IPS-18a (cell line): ENCODE data around the gene ASTN2.

Experiments used
- H3K27ac ChIP-seq: one replicate; pipeline ENCODE4 v1.5.1; 2013; ENCODE audit warnings: low read length
- H3K27me3 ChIP-seq: one replicate; pipeline ENCODE4 v1.6.1; 2013; ENCODE audit warnings: mild to moderate bottlenecking, low read length; ENCODE audit not compliant: control insufficient read depth, insufficient read depth
- H3K36me3 ChIP-seq: one replicate; pipeline ENCODE4 v1.6.1; 2013; ENCODE audit warnings: low read depth, low read length; ENCODE audit not compliant: control insufficient read depth
- H3K4me1 ChIP-seq: one replicate; pipeline ENCODE4 v1.6.1; 2013; ENCODE audit warnings: low read depth, low read length; ENCODE audit not compliant: control insufficient read depth
- H3K4me3 ChIP-seq: one replicate; pipeline ENCODE4 v1.5.1; 2013; ENCODE audit warnings: low read length
- H3K9ac ChIP-seq: one replicate; pipeline ENCODE4 v1.6.1; 2013; ENCODE audit warnings: mild to moderate bottlenecking, low read length, moderate library complexity
- H3K9me3 ChIP-seq: one replicate; pipeline ENCODE4 v1.6.1; 2013; ENCODE audit warnings: low read depth, low read length; ENCODE audit not compliant: control insufficient read depth

The ASTN2 gene

GRCh38 chr9:117098331-117098730 is 316.5 kb downstream of the ASTN2 start:
- Histone ChIP-seq H3K9me3 (no peaks in the 10 kb centered on the region), H3K36me3 (no peaks in the 10 kb centered on the region), H3K27me3 (no peaks in the 10 kb centered on the region), H3K4me3 (no peak overlapping the region), H3K4me1 (peaks cover 11% of the 10 kb centered on the region), H3K27ac (no peak overlapping the region), H3K9ac (no peak overlapping the region)

DNA sequence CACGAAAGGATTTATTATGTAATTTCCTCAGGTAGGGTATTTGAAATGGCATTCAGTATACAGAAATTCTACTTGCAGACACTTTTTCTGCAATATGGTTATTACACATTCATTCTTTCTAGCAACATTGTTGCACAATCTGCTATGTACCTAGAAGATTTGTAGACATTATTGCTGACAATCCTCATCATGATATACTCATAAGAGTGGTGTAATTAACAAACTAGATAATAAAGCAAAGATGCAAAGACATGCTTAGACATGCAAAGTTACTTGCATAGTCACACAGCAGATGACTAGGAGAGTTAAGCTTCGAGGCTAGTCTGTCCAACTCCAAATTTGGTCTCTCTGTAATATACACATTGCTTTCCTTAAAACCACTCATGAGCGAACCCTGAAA is 317.1 kb downstream of the ASTN2 start:
- Histone ChIP-seq H3K4me3 (no peak overlapping the region), H3K9ac (no peak overlapping the region), H3K4me1 (peaks cover 16% of the 10 kb centered on the region), H3K27me3 (no peaks in the 10 kb centered on the region), H3K36me3 (no peaks in the 10 kb centered on the region), H3K27ac (no peak overlapping the region), H3K9me3 (no peaks in the 10 kb centered on the region)

- no peaks in the 10 kb centered on the region for H3K27me3 ChIP-seq
- no peaks in the 10 kb centered on the region for H3K36me3 ChIP-seq
- H3K4me3 ChIP-seq: no peak overlapping the region
- H3K27ac ChIP-seq: no peak overlapping the region
- peaks cover 32% of the 10 kb centered on the region for H3K4me1 ChIP-seq
- no peak overlapping the region for H3K9ac ChIP-seq
- no peaks in the 10 kb centered on the region for H3K9me3 ChIP-seq
Observed at GRCh38 chr9:117096138-117096537, 318.7 kb downstream of the ASTN2 start.

DNA sequence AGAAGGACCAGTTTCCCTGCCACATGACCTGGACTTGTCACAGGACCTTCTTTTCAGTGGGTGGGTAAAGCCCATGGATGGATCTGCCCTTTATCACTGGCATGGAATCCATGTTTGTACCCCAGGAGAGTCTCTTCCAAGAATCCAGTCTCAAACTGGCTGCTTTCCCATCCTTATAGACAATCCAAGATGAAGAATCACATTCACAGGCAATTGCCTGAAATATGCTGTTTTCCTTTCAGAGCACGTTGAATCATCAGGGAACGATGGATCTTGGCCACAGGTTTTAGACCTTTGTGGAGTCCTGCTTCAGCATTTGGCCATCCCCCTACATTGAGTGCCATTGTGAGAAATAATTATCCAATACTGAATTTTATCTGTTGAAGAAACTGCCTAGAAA is 319.8 kb downstream of the ASTN2 start:
- Histone ChIP-seq H3K9me3 (no peaks in the 10 kb centered on the region), H3K36me3 (no peaks in the 10 kb centered on the region), H3K4me3 (no peak overlapping the region), H3K9ac (no peak overlapping the region), H3K27me3 (no peaks in the 10 kb centered on the region), H3K4me1 (peaks cover 36% of the 10 kb centered on the region), H3K27ac (no peak overlapping the region)

- no peaks in the 10 kb centered on the region for H3K27me3 ChIP-seq
- no peak overlapping the region for H3K9ac ChIP-seq
- no peak overlapping the region for H3K4me3 ChIP-seq
Observed at GRCh38 chr9:117093891-117094844, 320.7 kb downstream of the ASTN2 start.

DNA sequence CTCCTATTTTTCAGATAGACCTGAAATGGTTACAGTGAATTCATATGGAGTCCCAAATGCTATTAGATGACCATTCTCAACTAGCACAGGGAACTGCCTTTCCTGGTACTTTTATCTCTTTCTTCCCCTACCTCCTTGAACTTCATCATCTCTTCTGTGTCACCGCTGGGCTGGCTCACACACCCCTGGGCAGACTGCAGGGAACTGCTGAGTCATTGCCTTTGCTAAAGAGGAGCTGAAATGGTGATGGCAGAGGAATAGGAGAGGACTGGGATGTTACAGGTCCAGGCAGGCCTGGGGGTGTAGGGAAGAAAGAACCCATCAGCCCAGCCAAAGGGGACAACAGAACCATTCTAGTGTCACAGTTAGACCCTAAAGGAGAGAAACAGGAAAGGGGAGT is 322.3 kb downstream of the ASTN2 start:
- H3K4me1 ChIP-seq: peaks cover 36% of the 10 kb centered on the region
- no peak overlapping the region for H3K4me3 ChIP-seq
- H3K9ac ChIP-seq: no peak overlapping the region
- H3K36me3 ChIP-seq: no peaks in the 10 kb centered on the region
- no peaks in the 10 kb centered on the region for H3K27me3 ChIP-seq
- no peak overlapping the region for H3K27ac ChIP-seq
- H3K9me3 ChIP-seq: no peaks in the 10 kb centered on the region

More at GRCh38 chr9:117093891-117094844, 320.7 kb downstream of the ASTN2 start:
- Histone ChIP-seq H3K36me3 (no peaks in the 10 kb centered on the region), H3K4me1 (peaks cover 36% of the 10 kb centered on the region), H3K27ac (no peak overlapping the region), H3K9me3 (no peaks in the 10 kb centered on the region)

DNA sequence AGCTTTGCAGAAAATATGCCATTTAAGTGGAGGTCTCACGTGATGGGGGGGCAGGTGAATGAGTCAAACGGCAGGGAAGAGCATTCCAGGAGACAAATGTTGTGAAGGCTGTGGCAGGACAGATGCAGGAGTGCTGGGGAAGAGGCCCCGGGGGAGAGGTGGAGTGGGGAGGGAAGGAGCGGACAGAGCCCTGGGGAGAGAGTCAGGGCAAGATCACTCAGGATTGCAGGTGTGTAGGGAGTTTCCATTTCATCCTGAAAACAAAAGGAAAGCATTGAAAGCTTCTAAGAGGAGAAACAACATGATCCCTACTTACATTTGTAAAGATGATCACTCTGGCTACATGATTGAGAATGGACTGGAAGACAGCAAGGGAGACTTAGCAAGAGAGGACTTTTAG is 323.3 kb downstream of the ASTN2 start:
- Histone ChIP-seq H3K9me3 (no peaks in the 10 kb centered on the region), H3K9ac (no peak overlapping the region), H3K27me3 (no peaks in the 10 kb centered on the region), H3K4me3 (peak overlapping the region; percentile 10), H3K27ac (peak overlapping the region; percentile 65), H3K36me3 (no peaks in the 10 kb centered on the region), H3K4me1 (peaks cover 36% of the 10 kb centered on the region)

GRCh38 chr9:117088786-117089185 is 326.1 kb downstream of the ASTN2 start:
- H3K27me3 ChIP-seq: no peaks in the 10 kb centered on the region
- H3K9ac ChIP-seq: no peak overlapping the region
- no peaks in the 10 kb centered on the region for H3K9me3 ChIP-seq
- H3K4me3 ChIP-seq: no peak overlapping the region
- H3K4me1 ChIP-seq: peaks cover 36% of the 10 kb centered on the region
- H3K27ac ChIP-seq: no peak overlapping the region
- no peaks in the 10 kb centered on the region for H3K36me3 ChIP-seq

DNA sequence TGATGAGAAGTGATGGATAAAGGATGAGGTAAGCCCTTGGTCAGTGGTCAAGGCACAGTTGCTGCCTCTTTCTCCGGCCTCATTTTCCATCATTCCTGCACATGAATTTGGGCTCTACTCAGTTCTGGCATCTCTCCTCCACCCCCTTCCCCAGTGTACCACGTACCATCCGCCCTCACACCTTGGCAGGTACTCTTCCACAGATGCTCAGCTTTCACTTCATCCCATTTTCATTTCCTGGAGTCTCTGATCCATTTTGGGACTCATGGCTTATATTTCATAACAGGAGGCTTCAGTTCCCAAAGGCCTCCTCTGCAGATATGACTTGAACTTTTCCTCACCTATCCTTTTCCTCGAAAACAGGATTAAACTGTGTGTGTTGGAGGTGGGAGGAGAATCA is 326.7 kb downstream of the ASTN2 start:
- Histone ChIP-seq H3K9me3 (no peaks in the 10 kb centered on the region), H3K27ac (no peak overlapping the region), H3K4me1 (peaks cover 36% of the 10 kb centered on the region), H3K4me3 (no peak overlapping the region), H3K27me3 (no peaks in the 10 kb centered on the region), H3K9ac (no peak overlapping the region), H3K36me3 (no peaks in the 10 kb centered on the region)

DNA sequence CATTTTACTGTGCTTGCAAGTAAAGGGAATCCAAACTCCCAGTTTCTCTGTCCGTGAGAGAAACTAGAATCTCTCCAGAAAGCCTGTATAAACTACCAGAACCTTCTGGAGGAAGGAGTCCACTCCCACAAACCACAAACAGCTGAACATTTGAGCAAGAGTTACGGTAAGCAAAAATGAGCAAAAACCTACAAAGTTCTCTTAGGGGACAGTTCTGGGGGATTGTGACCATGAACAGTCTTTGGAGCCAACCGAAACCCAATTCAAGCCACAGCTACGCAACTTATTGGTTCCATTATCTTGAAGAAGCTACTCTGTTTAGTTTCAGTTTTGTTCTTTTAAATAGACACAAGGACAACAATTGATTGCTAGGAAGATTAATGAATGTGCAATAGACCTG is 330.6 kb downstream of the ASTN2 start:
- H3K4me3 ChIP-seq: no peak overlapping the region
- H3K27me3 ChIP-seq: no peaks in the 10 kb centered on the region
- H3K9me3 ChIP-seq: no peaks in the 10 kb centered on the region
- H3K27ac ChIP-seq: no peak overlapping the region
- H3K9ac ChIP-seq: no peak overlapping the region
- no peaks in the 10 kb centered on the region for H3K36me3 ChIP-seq
- H3K4me1 ChIP-seq: peaks cover 33% of the 10 kb centered on the region

DNA sequence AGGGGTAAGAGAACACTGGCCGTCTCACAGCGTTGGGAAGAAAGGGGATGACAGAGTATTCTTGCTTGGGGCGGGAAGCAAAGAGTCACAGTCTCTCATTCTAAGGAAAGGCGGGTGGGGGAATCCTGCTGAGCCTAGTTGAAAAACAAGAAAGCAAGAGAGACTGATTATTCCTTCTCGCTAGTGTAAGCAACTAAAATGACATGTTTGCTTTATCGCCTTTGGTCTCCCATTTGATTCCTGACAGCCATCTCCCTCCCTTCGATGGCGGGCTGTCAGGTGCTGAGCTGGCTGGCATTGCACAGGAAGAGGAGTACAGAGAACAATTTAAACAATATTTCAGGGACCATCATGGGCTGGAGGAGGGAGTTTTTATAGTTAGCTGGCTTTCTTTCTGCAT is 331.3 kb downstream of the ASTN2 start:
- H3K36me3 ChIP-seq: no peaks in the 10 kb centered on the region
- H3K9me3 ChIP-seq: no peaks in the 10 kb centered on the region
- no peak overlapping the region for H3K9ac ChIP-seq
- H3K27me3 ChIP-seq: no peaks in the 10 kb centered on the region
- H3K4me3 ChIP-seq: no peak overlapping the region
- H3K4me1 ChIP-seq: peaks cover 33% of the 10 kb centered on the region
- no peak overlapping the region for H3K27ac ChIP-seq
